Stimulated activated CD8-positive, alpha-beta memory T cell treated with anti-CD3 and anti-CD28 coated beads, Interleukin-12 subunit alpha, Interleukin-12 subunit beta, amount 100 ng/mL, for 4 hours (primary cell): Measurements from ENCODE around the gene EPN3.
A peak's percentile ranks its signal among the peaks of the same experiment; 100 is the strongest.

ENCODE experiments used
- DNase-seq: peaks from one replicate; pipeline ENCODE4 v3.0.0-alpha.2; 2020; ENCODE audit warnings: low read depth

The EPN3 gene

DNA sequence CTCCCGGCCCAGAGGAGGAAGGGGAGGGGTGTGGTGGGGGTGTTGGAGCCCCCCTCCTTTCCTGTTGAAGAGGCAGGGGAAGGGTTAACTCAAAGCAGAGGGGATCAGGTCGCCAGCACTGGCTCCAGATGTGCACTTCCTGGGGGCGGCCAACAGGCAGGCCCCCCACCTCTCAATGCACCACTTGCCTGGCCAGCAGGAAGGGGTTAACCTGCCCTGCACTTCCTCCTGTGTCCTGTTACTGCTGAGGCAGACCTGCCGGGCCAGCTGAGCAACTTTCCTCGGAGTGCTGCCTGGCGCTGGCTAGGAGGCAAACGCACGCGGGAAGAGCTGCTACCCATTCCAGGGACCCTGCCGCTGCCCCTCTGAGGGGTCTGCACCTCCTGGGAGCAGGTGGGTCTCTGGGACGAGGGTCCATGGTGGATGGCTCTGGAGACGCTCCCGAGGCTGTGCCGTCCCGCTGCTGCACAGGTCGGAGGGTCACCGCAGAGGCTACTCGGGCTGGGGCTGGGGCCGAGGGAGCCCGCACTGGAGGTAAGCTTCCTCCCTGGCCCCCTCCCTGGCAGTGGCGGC, at the start of gene EPN3:
Gene EPN3, plus strand, starts transcription at position 284 of the 573 bp plus-strand sequence. CDS start 3,822 bp downstream, outside the sequence.
- no peak for DNase-seq

DNA sequence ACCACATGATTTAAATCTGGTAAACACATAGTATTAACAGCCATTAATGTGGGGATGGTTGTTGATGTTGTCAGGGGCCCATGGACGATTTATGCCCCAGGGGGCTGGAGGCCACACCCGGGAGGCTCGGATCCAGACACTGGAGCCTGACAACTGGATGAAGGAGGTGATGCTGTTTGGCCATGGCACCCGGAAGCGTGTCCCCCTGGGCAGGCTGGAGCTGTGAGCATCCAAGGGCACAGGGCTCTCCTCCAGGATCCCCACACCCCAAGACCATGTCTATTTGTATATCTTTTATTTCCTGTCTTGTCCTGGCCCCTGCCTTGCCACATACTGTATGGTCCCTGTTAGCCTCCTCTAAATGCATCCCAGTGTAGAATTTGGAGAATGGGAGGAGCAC, 49.3 kb upstream of the EPN3 start:
- no peak for DNase-seq

DNA sequence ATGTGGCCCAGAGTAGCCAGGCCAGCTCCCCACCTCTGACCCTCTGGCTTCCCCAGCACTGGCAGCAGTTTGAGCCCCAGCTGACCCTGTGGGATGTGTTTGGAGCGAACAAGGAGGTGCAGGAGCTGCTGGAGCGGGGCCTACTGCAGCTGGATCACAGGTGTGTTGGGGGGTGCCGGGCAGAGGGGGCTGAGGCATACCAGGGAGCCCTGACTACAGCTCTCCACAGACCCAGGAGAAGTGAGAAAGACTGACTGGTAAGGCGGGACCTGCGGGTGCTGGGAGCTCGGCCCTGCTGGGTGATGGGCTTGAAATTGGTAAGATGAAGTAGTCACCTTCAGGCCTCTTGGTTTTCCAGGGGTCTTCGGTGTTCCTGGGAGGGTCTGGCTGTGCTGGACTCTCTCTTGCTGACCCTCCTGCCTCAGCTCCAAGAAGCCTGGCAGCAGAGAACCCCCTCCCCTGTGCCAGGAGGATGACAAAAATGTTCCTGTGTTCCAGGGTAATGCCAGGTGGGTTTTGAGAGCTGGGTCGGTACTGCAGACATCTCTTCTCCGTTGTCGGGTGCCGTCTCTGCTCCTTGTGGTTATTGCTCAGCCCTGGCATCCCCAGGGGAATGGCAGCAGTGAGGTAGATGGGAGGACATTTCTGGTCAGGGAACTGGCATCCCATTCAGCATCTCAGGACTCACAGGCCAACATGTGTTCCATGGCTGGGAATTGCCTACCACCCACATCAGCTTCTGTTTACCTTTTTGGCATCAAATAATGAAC, 48.0 kb upstream of the EPN3 start:
- DNase-seq: no peak

DNA sequence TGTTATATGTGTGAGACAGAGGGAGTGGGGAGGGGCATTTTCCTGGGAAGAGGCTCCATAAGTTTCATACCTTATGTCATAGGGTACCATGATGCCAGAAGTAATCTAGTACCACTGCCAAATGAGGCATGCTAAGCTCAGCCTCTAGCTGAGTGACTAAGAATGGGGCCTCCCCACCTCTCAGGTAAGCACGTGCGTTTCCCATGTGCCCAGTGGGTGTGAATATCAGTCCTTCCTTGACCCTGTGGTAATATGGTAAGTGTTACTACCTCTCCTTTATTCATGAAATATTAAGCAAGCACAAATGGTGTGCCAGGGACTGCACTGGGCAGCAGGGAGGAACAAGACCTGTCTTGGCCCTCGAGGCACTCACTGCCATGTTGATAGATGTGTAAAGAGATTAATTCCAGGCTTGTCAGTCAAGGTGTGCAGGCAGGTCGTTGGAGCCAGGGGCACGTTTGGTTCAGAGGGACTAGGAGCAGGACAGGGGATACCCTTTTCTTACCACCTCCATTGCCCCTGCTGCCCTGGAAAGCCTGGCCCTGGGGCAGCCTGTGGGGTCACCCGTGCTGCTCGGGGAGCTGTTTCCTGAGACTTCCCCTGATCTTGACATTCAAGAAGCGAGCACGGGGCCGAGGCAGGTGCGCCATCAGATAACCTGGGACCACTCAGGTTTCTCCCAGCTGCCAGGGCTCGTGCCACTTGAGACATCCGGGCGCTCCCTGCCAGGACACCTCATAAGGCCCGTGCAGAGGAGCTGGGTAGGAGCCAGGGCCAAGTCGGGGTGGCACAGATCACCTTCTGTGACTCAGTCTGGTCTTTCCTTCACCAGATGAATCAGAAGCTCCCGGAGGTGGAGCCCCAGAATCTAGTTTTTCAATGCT, 45.1 kb upstream of the EPN3 start:
- DNase-seq: no peak

DNA sequence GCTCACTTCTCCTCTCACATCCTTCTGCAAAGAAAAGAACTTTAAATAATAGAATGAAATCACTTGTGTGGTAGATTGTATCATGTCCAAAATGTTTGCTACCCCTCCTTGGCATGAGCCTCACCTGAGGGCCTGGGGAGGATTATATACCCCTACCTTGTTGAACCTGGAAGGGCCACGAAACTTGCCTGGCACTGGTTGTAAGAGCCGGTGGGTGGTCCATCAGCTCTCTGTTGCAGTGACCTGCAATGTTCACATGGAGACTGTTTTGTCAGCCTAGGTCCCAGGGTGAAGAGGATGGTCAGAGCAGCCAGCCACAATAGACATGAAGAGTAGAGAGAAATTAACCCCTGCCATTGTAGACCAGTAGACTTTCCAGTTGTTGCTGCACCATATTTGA, 43.7 kb upstream of the EPN3 start:
- DNase-seq: no peak

DNA sequence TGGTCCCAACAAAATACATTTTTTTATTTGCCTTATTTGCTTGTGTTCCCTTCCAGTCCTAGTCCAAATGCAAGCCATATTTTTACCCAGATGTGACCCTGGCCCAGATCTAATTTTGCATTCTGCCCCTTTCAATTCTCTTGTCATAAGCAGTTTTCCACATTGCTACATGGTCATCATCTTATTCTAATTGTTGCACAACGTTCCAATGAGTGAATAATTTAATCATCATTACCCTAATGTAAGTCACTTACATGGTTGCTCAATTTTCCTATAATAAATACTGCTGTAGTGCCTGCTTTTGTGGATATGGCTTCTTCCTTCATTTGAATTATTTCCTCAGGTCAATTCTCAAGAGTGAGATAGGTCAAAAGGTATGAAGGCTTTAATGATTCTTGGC, 41.0 kb upstream of the EPN3 start:
- no peak for DNase-seq

DNA sequence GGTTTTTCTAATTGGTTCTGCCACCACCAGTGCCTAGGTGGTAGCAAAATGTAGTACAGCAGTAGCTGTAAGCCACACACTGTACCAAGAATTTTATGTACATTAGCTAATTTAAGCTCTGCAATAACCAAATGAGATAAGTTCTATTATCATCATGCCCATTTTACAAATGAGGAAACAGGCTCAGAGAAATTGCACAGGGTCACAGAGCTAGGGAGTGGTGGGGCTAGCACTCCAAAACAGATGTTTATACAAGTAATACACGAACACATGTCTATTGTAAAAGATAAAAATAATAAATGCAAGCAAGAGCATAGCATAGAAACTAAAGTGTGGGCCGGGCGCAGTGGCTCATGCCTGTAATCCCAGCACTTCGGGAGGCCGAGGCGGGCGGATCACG, 40.3 kb upstream of the EPN3 start:
- DNase-seq: no peak

DNA sequence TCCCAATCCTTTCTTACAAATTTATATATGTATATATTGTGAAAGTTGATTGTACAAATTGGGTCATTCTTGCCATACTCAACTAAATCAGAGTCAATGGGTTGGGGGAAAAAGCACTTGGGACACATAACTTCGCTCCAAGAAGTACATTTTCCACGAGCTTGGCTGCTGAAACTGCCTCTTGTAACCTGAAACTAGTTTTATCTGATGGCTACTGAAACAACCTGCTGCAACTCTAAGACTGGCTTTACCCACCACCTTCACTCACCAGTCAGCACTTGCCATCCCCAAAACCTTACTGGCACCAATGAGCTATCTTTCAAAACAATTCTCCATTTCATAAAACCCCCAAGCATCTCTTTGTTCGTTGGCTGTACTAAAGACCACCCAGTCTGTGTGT, 38.8 kb upstream of the EPN3 start:
- DNase-seq: no peak

DNA sequence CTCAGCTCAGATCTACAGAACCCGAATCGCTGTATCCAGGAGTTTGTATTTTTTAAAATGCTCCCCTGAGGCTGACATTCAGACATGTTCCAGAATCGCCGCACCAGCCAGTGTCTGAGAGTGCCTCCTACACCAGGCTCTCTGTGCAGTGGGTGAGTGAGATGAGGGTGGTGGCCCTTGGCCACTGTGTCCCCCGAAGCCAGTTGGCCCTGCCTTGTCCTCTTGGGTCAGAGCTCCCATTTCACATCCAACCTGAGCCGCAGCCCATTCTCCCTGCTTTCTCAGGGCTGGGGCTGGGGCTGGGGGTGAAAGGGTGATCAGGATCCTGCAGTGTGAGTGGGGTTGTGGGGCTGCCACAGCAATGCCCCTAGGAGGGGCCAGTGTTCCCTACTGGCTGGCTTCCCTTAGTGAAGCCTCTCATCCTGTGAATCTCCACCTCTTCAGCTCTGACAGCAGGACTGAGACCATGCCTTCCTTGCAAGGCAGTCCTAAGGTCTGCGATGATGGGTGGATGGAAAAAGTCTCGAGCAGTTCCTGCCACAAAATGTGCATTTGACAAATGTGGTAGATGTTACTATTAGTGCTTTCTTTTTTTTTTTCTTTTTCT, 37.2 kb upstream of the EPN3 start:
- DNase-seq: no peak

DNA sequence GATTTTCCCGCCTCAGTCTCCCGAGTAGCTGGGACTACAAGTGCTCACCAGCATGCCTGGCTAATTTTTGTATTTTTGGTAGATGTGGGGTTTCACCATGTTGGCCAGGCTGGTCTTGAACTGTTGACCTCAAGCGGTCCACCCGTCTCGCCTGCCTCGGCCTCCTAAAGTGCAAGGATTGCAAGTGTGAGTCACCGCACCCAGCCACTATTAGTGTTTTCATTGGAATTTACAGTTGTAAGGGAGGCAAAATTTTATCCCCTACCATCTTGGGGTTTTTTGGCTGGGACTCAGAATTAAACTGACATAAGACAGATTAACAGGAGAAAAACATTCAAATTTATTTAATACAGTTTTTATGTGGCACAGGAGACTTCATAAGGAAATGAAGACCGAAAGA, 36.6 kb upstream of the EPN3 start:
- no peak for DNase-seq

DNA sequence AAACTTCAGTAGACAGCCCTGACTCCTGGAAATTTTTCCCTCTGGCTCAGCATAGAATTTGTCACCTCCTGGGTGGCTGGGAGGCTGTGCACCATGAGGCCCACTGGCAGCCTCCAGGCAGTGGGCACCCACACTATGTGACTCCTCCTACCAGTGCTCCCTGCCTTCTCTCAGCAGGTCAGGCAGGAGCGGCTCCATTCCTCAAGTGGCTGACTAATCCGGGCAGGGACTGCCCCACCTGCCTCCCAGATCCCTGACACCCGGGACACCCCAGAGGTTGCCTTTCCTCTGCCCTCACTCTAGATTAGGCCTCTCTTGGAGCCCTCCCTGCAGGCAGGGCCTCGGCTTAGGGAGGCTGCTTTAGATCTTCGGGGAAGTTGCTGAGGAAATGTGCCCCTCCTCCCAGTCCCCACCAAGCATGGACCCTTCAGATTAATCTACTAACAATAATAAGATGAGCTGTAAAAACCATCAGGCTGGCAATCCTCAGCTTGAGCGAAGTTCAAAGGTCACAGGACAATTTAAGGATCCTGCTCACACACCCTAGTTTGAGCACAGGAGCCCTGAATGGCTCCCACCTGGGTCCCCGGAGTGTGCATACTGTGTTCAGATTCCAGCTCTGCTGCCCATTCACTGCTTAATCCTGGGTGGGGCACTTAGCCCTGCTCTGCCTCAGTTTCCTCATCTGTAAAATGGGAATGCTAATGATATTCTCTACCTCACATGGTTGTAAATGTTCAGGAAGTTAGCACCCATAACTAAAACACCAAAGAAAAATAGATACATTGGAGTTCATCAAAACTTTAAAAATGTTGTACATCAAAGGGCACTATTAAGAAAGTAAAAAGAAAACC, 34.3 kb upstream of the EPN3 start:
- no peak for DNase-seq

DNA sequence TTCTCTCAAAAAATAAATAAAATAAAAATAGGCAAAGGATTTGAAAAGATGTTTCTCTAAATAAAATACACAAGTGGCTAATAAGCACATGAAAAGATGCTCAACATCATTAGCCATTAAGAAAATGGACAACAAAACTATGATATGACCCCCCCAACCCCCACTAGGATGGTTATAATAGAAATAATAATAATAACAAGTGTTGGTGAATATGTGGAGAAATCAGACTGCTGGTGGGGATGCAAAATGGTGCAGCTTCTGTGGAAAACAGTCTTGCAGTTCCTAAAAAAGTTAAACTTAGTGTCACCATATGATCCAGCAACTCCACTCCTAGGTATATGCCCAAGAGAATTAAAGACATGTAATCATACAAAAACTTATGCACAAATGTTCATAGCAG, 33.3 kb upstream of the EPN3 start:
- DNase-seq: no peak

DNA sequence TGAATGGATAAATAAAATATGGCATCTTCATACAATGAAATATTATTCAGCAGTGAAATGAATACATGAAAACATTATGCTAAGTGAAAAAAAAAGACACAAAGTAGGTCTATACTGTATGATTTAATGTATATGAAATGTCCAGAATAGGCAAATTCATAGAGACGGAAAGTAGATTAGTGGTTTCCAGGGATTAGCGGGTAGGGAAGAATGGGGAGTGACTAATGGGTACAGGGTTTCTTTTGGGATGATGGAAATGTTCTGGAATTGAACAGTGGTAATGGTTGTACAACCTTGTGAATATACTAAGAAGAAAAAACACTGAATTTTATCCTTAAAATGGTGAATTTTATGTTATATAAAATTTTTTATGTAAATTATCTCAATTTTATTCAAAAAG, 32.8 kb upstream of the EPN3 start:
- no peak for DNase-seq

DNA sequence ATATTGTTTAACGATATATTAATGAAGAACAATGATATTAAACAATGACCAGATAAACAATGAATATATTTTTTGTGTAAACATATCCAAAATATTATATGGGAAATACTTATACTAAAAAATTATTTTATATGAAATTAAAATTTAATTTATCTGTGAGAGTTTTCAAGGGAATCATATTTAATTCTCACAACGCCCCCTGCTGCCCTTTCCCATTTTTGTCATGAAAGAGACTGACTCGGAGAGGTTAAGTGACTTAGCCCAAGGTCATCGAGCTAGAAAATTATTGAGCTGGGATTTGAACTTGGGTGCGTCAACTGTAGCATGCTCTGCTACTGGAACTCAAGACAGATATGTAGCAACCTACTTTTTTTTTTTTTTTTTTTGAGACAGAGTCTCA, 31.5 kb upstream of the EPN3 start:
- no peak for DNase-seq

DNA sequence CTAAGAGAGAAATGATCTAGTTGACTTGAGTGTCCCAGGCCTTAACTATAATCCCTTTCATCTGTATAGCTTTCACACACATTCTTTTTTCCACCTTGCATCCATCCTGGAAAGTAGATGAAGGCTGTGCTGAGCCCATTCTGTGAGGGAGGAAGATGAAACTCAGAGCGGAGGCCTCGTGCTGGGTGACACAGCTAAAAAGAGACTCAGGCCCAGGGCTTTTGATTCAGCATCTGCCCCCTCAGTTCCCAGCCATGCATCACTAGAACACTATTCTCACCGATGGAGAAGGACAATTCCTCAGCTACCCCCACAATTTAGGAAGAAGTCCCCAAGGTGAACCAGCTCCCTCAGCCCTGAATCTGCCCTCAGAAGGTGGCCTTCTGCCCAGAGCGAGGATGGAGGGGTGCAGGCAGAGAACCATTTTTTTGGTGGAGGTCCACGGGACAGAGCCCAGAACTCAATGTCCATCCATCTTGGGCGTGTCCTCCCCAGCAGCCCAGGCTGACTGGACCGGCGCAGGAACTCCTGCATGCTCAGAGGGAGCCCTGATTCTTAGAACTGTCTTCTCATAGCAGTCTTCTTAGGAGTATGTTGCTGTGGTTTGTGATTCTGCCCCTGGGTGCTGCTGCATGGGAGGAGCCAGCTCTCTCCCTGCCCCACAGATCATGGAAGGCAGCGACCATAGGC, 30.1 kb upstream of the EPN3 start:
- no peak for DNase-seq

DNA sequence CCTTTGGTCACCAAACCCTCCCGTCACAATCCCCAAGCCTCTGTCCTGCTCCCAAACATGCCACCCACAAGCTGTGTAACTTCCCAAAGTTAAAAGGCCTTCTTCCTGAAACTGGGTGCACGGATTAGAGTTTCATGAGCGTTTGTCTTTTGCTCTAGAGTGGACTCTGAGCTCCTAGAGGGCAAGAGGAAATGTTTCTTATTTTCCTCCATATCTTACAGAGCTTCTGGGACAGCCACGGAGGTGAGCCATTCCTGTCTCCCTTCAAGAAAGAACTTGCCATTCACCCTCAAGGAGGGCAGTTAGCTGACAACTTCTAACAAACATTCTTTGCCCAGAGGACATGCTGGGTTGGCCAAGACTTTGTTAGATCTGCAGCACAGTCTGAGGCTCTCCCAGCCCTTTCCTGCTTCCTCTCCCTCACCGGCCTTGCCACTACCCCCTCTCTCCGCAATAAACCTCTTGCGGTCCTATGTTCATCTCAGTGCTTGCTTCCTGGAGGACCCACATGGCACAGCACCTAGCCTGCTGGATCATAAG, 26.9 kb upstream of the EPN3 start:
- no peak for DNase-seq

DNA sequence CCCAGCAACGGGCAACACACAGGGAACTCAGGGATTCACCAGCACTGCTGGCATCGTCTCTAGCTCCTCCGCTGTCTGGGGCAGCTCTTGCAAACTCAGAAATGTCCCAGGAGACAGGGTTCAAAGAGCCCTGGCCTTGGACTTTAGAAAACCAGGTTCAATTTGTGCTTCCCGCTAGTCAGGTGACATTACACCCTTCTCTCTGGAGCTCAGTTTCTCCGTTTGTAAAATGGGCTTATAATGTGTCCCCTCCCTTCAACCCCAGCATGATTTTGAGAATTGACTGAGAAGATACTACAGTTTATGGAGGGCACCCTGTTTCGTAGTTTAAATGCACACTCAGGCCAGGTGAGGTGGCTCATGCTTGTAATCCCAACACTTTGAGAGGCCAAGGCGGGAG, 26.2 kb upstream of the EPN3 start:
- DNase-seq: no peak

DNA sequence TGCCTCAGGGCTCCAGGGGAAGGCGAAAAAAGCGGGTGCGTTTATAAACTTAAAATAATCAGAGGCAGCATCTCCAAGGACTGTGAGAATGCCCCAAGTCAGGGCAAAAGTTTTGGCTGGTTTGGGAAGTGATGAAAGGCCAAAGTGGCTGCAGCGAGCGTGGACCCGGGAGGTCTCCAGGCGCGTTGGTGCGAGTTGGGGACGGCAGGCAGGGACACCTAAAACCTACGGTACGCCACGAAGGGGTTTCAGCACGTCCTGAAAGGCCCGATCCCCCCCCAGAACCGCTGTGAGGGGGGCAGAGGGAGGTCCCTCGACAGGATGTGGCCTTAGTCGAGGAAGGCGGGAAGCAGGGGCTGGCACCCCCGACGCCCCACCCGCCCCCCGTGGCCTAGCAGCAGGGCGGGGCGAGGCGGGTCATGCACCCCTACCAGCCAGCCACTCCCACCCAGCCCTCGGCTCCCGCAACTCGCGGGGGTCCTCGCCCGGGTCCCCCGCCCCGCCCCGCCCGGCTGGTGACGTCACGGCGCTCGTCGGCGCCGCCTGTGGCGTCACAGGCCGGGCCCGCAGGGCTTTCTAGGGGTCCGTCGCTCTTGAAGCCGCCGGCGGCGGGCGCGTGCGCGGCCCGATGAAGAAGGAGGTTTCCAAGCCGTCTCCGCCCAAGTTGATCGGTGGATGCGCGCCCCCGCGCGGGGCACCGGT, 24.5 kb upstream of the EPN3 start, which contains the start of gene MYCBPAP:
Gene MYCBPAP, plus strand, starts transcription at position 569 of the 702 bp plus-strand sequence. CDS start 236 bp downstream, outside the sequence.
- peak; percentile 48 for DNase-seq

DNA sequence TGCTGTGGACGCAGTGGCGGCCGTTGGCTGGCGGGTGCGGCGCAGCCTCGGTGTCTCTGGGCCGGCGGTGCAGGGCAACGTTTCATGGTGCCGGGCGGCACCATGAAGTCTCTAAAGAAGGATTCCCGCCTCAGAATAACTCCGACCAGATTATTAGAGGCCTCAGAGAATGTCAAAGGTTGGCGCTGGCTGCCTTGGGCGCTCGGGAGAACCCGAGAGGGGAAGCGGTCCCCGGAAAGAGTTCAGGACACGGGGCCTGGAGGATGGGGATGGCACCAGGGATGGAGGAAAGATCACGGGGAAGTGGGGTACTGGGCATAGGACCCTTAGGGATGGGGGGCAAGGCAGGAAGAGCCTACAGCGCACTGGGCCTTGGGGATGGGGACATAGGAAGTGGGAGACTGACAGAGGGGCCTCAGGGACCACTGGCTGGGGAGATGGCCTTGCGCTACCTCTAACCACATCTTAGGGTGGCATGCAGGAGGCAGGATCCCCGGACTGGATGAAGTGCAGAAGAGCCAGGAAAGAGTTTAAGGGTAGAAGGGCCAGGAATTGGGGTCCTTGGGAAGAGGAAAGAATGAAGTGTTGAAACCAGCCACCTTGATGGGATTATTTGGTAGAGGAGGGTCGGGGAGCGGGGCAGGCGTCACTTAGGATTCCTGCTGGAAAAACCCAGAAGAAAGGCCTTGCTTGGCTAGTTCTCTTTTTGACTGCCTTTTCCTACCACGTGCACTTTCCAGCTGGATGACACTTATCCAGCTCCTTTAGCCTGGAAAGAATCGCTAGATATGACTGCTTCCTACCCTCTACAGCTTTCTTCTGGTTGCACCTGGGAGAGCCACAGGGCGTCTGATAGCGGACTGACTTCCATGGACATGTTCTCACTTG, 23.7 kb upstream of the EPN3 start:
- no peak for DNase-seq
